GM12878 (cell line): ENCODE data around the gene SELPLG. TPM values are rescaled to one million over a fixed set of nuclear protein-coding genes. Genes with fewer than 3 reads are reported as not detected.

Source experiments
- ASH2L ChIP-seq: fragments of 300-600, 200-600 bp; sonication (generic); IDR thresholded peaks from 2 replicates; pipeline ENCODE4 v1.6.1; 2017; ENCODE audit warnings: low read depth, mild to moderate bottlenecking, borderline replicate concordance
- ATF7 ChIP-seq: fragments of 450-650 bp; IDR thresholded peaks from 2 replicates; pipeline ENCODE4 v1.6.1; 2016; ENCODE audit warnings: low read depth, mild to moderate bottlenecking
- CBFB ChIP-seq: IDR thresholded peaks from 2 replicates; pipeline ENCODE4 v1.6.1; 2016; ENCODE audit warnings: antibody characterized with exemption, low read depth
- EP300 ChIP-seq, 2 experiments: fragments of 150-350 bp in 1 of 2; IDR thresholded peaks; 2 replicates each; pipeline ENCODE4 v1.6.1; 2011 to 2012; ENCODE audit warnings: low read depth in 2 of 2, low read length in 2 of 2, borderline replicate concordance in 1 of 2, improper control_type of control experiment in 1 of 2, inconsistent platforms in 1 of 2; ENCODE audit not compliant: control insufficient read depth in 1 of 2
- HDAC6 ChIP-seq: fragments of 200-600 bp; sonication (generic); IDR thresholded peaks from one replicate; pipeline ENCODE4 v1.8.0; 2017; ENCODE audit warnings: antibody characterized with exemption; ENCODE audit not compliant: unreplicated experiment
- MEF2A ChIP-seq: IDR thresholded peaks from 2 replicates; pipeline ENCODE4 v1.6.1; 2011; ENCODE audit warnings: low read depth, mild to moderate bottlenecking, low read length, moderate library complexity; ENCODE audit not compliant: insufficient read depth
- MXI1 ChIP-seq: fragments of 150-350 bp; IDR thresholded peaks from 2 replicates; pipeline ENCODE4 v1.6.1; 2011; ENCODE audit warnings: low read depth, mild to moderate bottlenecking, inconsistent platforms, low read length, improper control_type of control experiment
- NFYB ChIP-seq: IDR thresholded peaks from 2 replicates; pipeline ENCODE4 v1.6.1; 2011; ENCODE audit warnings: low read depth, mild to moderate bottlenecking, low read length, improper control_type of control experiment, moderate library complexity; ENCODE audit not compliant: insufficient read depth
- ZNF592 ChIP-seq: fragments of 450-650 bp; IDR thresholded peaks from 2 replicates; pipeline ENCODE4 v1.6.1; 2017; ENCODE audit warnings: mild to moderate bottlenecking, moderate library complexity
- polyA plus RNA-seq, 11 experiments: library from polyadenylated mRNA; depleted of rRNA in 4 of 11; unstranded in 6 of 11; stranded (reverse) in 5 of 11; fragments of >200 nt; fragmentation: Nextera tagmentation in 4 of 11; fragmentation: Illumina TruSeq in 1 of 11; extraction: Ambion mirVana in 4 of 11; extraction: Trizol in 1 of 11; gene quantifications; 1 replicate in 1 of 11; 2 replicates in 10 of 11; pipeline versions ENCODE4 v1.2.1 to v1.2.3, GENCODE V29; 2011 to 2016; ENCODE audit warnings: inconsistent platforms in 2 of 11, missing spikeins in 2 of 11, low read depth in 1 of 11
- total RNA-seq, 4 experiments: library from RNA; depleted of rRNA in 3 of 4; stranded (reverse); fragments of >200 nt in 3 of 4; fragmentation: Illumina TruSeq in 1 of 4; extraction: Trizol in 1 of 4; gene quantifications; 2 replicates each; pipeline versions ENCODE4 v1.2.1 to v1.2.3, GENCODE V29; 2013 to 2021
- TF ChIP-seq, protein P1 (sequence below): fragments of 450-650 bp; IDR thresholded peaks from 2 replicates; pipeline ENCODE4 v1.6.1; 2017; ENCODE audit warnings: antibody characterized with exemption, mild to moderate bottlenecking, moderate library complexity
- TF ChIP-seq, protein P2 (sequence below): fragments of 450-650 bp; conservative IDR thresholded peaks from 2 replicates; pipeline ENCODE4 v1.6.1; 2017; ENCODE audit warnings: mild to moderate bottlenecking, moderate library complexity
- TF ChIP-seq, protein P3 (sequence below): fragments of 450-650 bp; IDR thresholded peaks from 2 replicates; pipeline ENCODE4 v1.6.1; 2016; ENCODE audit warnings: mild to moderate bottlenecking

SELPLG gene
- total and polyA plus RNA-seq, 10 of the 15 experiments (the other 5 are each of a cell fraction or from before 2014, with no cell fraction given): 3.2 to 32.3 (median 23.9) TPM

DNA sequence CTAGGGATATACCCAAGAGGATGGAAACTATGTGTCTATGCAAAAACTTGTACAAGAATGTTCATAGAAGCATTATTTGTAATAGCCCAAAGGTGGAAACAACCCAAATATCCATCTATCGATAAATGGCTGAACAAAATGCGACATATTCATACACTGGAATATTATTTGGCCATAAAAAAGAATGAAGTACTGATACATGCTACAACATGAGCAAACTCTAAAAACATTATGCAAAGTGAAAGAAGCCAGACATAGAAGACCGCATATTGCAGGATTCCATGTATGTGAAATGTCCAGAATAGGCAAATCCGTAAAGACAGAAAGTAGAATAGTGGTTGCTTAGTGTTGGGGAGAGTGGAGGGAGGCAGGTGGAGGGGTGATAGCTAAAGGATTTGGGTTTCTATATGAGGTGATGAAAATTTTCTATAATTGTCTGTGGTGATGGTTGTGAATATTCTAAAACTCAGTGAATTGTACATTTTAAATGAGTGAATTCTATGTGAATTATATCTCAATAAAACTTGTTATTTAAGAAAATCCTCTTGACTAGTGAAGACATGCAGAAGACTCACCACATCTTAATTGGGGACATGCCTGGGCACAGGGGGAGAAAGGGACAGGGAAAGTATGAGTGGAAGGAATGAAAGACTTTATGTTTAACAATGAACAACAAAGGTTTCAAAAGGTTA is 29.8 kb upstream of the SELPLG start (continued):
- TF ChIP-seq ASH2L: no peak; the same call in 1 of the 2 replicates
- no peak for TF ChIP-seq NFYB
- TF ChIP-seq, protein P1, sequence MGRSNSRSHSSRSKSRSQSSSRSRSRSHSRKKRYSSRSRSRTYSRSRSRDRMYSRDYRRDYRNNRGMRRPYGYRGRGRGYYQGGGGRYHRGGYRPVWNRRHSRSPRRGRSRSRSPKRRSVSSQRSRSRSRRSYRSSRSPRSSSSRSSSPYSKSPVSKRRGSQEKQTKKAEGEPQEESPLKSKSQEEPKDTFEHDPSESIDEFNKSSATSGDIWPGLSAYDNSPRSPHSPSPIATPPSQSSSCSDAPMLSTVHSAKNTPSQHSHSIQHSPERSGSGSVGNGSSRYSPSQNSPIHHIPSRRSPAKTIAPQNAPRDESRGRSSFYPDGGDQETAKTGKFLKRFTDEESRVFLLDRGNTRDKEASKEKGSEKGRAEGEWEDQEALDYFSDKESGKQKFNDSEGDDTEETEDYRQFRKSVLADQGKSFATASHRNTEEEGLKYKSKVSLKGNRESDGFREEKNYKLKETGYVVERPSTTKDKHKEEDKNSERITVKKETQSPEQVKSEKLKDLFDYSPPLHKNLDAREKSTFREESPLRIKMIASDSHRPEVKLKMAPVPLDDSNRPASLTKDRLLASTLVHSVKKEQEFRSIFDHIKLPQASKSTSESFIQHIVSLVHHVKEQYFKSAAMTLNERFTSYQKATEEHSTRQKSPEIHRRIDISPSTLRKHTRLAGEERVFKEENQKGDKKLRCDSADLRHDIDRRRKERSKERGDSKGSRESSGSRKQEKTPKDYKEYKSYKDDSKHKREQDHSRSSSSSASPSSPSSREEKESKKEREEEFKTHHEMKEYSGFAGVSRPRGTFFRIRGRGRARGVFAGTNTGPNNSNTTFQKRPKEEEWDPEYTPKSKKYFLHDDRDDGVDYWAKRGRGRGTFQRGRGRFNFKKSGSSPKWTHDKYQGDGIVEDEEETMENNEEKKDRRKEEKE: no peak
- TF ChIP-seq, protein P2, sequence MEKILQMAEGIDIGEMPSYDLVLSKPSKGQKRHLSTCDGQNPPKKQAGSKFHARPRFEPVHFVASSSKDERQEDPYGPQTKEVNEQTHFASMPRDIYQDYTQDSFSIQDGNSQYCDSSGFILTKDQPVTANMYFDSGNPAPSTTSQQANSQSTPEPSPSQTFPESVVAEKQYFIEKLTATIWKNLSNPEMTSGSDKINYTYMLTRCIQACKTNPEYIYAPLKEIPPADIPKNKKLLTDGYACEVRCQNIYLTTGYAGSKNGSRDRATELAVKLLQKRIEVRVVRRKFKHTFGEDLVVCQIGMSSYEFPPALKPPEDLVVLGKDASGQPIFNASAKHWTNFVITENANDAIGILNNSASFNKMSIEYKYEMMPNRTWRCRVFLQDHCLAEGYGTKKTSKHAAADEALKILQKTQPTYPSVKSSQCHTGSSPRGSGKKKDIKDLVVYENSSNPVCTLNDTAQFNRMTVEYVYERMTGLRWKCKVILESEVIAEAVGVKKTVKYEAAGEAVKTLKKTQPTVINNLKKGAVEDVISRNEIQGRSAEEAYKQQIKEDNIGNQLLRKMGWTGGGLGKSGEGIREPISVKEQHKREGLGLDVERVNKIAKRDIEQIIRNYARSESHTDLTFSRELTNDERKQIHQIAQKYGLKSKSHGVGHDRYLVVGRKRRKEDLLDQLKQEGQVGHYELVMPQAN: no peak
- no peak for TF ChIP-seq EP300 (IDR thresholded peaks at IDR 0.05; ENCODE audit: borderline replicate concordance in 1 of 2, control insufficient read depth in 1 of 2, low read depth in 2 of 2, low read length in 2 of 2)
- no peak for TF ChIP-seq CBFB
- TF ChIP-seq MXI1: no peak
- no peak for TF ChIP-seq MEF2A
- TF ChIP-seq ATF7: no peak
- no peak for TF ChIP-seq ZNF592
- no peak for TF ChIP-seq HDAC6
- TF ChIP-seq, protein P3, sequence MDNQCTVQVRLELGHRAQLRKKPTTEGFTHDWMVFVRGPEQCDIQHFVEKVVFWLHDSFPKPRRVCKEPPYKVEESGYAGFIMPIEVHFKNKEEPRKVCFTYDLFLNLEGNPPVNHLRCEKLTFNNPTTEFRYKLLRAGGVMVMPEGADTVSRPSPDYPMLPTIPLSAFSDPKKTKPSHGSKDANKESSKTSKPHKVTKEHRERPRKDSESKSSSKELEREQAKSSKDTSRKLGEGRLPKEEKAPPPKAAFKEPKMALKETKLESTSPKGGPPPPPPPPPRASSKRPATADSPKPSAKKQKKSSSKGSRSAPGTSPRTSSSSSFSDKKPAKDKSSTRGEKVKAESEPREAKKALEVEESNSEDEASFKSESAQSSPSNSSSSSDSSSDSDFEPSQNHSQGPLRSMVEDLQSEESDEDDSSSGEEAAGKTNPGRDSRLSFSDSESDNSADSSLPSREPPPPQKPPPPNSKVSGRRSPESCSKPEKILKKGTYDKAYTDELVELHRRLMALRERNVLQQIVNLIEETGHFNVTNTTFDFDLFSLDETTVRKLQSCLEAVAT: peak; percentile 58
